HepG2 (cell line): ENCODE data around the gene ADGRV1. TPM values are rescaled to one million over a fixed set of nuclear protein-coding genes. Genes with fewer than 3 reads are reported as not detected.

Experiments used
- NCOA5 ChIP-seq: sonication (generic); formaldehyde crosslinking; IDR thresholded peaks from 2 replicates; pipeline ENCODE4 v1.4.0; 2020; ENCODE audit warnings: missing genetic modification reagents
- POGK ChIP-seq: sonication (generic); formaldehyde crosslinking; conservative IDR thresholded peaks from 2 replicates; pipeline ENCODE4 v1.8.0; 2022; ENCODE audit warnings: mild to moderate bottlenecking, moderate library complexity, missing genetic modification reagents
- SOX5 ChIP-seq: IDR thresholded peaks from 2 replicates; pipeline ENCODE4 v1.6.1; 2016; ENCODE audit warnings: borderline replicate concordance
- SYNCRIP ChIP-seq: fragments of 200-400 bp; formaldehyde crosslinking; IDR thresholded peaks from 2 replicates; pipeline ENCODE4 v1.6.1; 2018; ENCODE audit warnings: mild to moderate bottlenecking, low read depth, low read length; ENCODE audit not compliant: insufficient read depth
- ZBTB37 ChIP-seq: sonication (generic); formaldehyde crosslinking; IDR thresholded peaks from 2 replicates; pipeline ENCODE4 v1.4.0; 2020; ENCODE audit warnings: mild to moderate bottlenecking, missing genetic modification reagents
- ZBTB38 ChIP-seq: sonication (generic); formaldehyde crosslinking; IDR thresholded peaks from 2 replicates; pipeline ENCODE4 v1.5.1; 2020; ENCODE audit warnings: mild to moderate bottlenecking, missing genetic modification reagents
- ZFP37 ChIP-seq: sonication (generic); formaldehyde crosslinking; IDR thresholded peaks from 2 replicates; pipeline ENCODE4 v1.4.0; 2020; ENCODE audit warnings: missing genetic modification reagents, borderline replicate concordance
- ZHX1 ChIP-seq: sonication (generic); formaldehyde crosslinking; IDR thresholded peaks from 2 replicates; pipeline ENCODE4 v1.8.1; 2022; ENCODE audit warnings: low read depth, mild to moderate bottlenecking, missing genetic modification reagents
- ZNF282 ChIP-seq: fragments of 450-650 bp; IDR thresholded peaks from 2 replicates; pipeline ENCODE4 v1.6.1; 2018; ENCODE audit not compliant: partially characterized antibody
- ZNF576 ChIP-seq: sonication (generic); formaldehyde crosslinking; IDR thresholded peaks from 2 replicates; pipeline ENCODE4 v1.4.0; 2020; ENCODE audit warnings: mild to moderate bottlenecking, missing genetic modification reagents
- ZNF687 ChIP-seq: sonication (generic); formaldehyde crosslinking; IDR thresholded peaks from 2 replicates; pipeline ENCODE4 v1.5.1; 2020; ENCODE audit warnings: mild to moderate bottlenecking, missing genetic modification reagents, moderate library complexity
- polyA plus RNA-seq, 8 experiments: library from polyadenylated mRNA; depleted of rRNA in 3 of 8; stranded (reverse) in 7 of 8; unstranded in 1 of 8; fragments of >200 nt; fragmentation: Illumina TruSeq in 4 of 8; extraction: Trizol in 4 of 8; gene quantifications; 2 replicates each; pipeline versions ENCODE4 v1.2.1 to v1.2.3, GENCODE V29; 2011 to 2016; ENCODE audit warnings: low read depth in 4 of 8, missing spikeins in 1 of 8, mixed read lengths in 1 of 8; ENCODE audit not compliant: insufficient read depth in 1 of 8
- total RNA-seq, 5 experiments: library from RNA; depleted of rRNA; stranded (reverse); fragments of >200 nt; fragmentation: Illumina TruSeq; extraction: Trizol; gene quantifications; 2 replicates each; pipeline ENCODE4 v1.2.3, GENCODE V29; 2016; ENCODE audit warnings: low read depth in 1 of 5
- TF ChIP-seq, protein P1 (sequence below), 2 experiments: sonication (generic) in 1 of 2; formaldehyde crosslinking in 1 of 2; IDR thresholded peaks; 2 replicates each; pipeline versions ENCODE4 v1.4.0 to v1.6.1; 2018 to 2020; ENCODE audit warnings: missing genetic modification reagents in 2 of 2, borderline replicate concordance in 1 of 2, low read depth in 1 of 2, mild to moderate bottlenecking in 1 of 2, missing biosample characterization in 1 of 2

The ADGRV1 gene
- total and polyA plus RNA-seq, 2 of the 13 experiments (the other 11 are each of a cell fraction or from before 2014, with no cell fraction given), result 1.7 to 3.9 TPM

DNA sequence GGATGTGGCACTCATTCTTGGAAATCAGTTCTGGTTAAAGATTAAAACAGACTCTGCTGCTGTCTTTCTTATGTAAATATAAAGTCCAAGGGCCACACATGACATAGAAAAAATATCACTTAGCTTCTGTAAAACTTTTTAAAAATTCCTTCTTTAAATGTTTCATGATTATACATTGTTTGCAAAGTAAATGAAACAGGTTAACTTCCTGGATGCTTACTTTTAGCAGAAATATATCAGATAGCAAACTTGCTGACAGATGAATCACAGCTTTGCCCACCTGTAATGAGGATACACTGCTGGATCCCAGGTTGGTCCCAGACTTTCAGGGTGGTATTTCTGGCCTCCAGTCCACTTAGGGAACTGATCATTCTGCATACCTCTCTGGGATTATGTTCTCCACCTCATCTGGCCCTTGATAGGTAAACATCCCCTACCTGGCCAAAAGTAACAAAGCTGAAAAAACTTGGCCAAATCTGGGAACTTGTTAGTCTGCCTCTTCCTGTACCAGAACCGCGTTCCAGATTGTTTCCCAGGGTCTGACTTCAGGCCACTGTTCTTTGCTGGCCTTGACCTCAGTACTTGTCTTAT lies 340.5 kb downstream of the ADGRV1 start (continued):
- TF ChIP-seq, protein P1, sequence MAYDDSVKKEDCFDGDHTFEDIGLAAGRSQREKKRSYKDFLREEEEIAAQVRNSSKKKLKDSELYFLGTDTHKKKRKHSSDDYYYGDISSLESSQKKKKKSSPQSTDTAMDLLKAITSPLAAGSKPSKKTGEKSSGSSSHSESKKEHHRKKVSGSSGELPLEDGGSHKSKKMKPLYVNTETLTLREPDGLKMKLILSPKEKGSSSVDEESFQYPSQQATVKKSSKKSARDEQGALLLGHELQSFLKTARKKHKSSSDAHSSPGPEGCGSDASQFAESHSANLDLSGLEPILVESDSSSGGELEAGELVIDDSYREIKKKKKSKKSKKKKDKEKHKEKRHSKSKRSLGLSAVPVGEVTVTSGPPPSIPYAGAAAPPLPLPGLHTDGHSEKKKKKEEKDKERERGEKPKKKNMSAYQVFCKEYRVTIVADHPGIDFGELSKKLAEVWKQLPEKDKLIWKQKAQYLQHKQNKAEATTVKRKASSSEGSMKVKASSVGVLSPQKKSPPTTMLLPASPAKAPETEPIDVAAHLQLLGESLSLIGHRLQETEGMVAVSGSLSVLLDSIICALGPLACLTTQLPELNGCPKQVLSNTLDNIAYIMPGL (CRISPR knock-in tag; IDR thresholded peaks at IDR 0.05; ENCODE audit: borderline replicate concordance in 1 of 2, low read depth in 1 of 2), result no peak
- TF ChIP-seq ZNF687 (CRISPR knock-in tag) (no peak), NCOA5 (CRISPR knock-in tag) (no peak), ZNF576 (CRISPR knock-in tag) (no peak), ZBTB37 (CRISPR knock-in tag) (no peak), POGK (no peak), SYNCRIP (no peak), ZNF282 (no peak), ZFP37 (CRISPR knock-in tag) (no peak), ZBTB38 (CRISPR knock-in tag) (no peak), SOX5 (CRISPR knock-in tag) (peak; percentile 74), ZHX1 (no peak)
